Stimulated activated naive CD8-positive, alpha-beta T cell treated with anti-CD3 and anti-CD28 coated beads, Interleukin-15, amount 100 ng/mL, for 72 hours (primary cell): ENCODE measurements around the gene EEFSEC.

ENCODE experiments used
- ATAC-seq: fragments of 150-1000 bp; cut with Tn5 transposase; 2 replicates; pipeline ENCODE4 v1.10.0; 2021; ENCODE audit warnings: mild to moderate bottlenecking, moderate library complexity
- DNase-seq, 2 donors: peaks; one replicate each; pipeline ENCODE4 v3.0.0; 2021 to 2022
- H3K27ac Mint-ChIP-seq, 2 donors: one replicate each; pipeline ENCODE4 v1.8.0; 2022; ENCODE audit warnings: mild to moderate bottlenecking in 2 of 2, mixed read lengths in 2 of 2, moderate library complexity in 2 of 2
- H3K27me3 Mint-ChIP-seq: one replicate; pipeline ENCODE4 v1.8.0; 2022; ENCODE audit warnings: mixed read lengths
- H3K4me1 Mint-ChIP-seq: one replicate; pipeline ENCODE4 v1.8.0; 2022; ENCODE audit warnings: mild to moderate bottlenecking, mixed read lengths
- H3K4me3 Mint-ChIP-seq, 2 donors: one replicate each; pipeline ENCODE4 v1.8.0; 2022; ENCODE audit warnings: mild to moderate bottlenecking in 2 of 2, mixed read lengths in 2 of 2, moderate library complexity in 1 of 2
- H3K9me3 Mint-ChIP-seq, 2 donors: one replicate each; pipeline ENCODE4 v1.8.0; 2022; ENCODE audit warnings: mixed read lengths in 2 of 2

EEFSEC gene

GRCh38 chr3:128273841-128274573, 120.7 kb downstream of the EEFSEC start:
- H3K27ac Mint-ChIP-seq: peak overlapping the region in 1 of 2 donors; percentile 52
- peaks cover 25% of the 10 kb centered on the region for H3K4me1 Mint-ChIP-seq
- no peak overlapping the region for H3K4me3 Mint-ChIP-seq
- peak; percentile 80 for ATAC-seq
- no peaks in the 10 kb centered on the region for H3K27me3 Mint-ChIP-seq
- H3K9me3 Mint-ChIP-seq: no peaks in the 10 kb centered on the region
- DNase-seq: no peak

- no peak overlapping the region for H3K4me3 Mint-ChIP-seq
- H3K27ac Mint-ChIP-seq: peak overlapping the region in 1 of 2 donors; percentile 72
- no peak for ATAC-seq
Measured at GRCh38 chr3:128274837-128275236, 121.6 kb downstream of the EEFSEC start.

GRCh38 chr3:128275316-128276145, 122.2 kb downstream of the EEFSEC start:
- H3K27ac Mint-ChIP-seq: peak overlapping the region; percentile 44 to 72
- ATAC-seq: no peak

More at GRCh38 chr3:128274837-128275236, 121.6 kb downstream of the EEFSEC start:
- no peaks in the 10 kb centered on the region for H3K9me3 Mint-ChIP-seq
- H3K27me3 Mint-ChIP-seq: no peaks in the 10 kb centered on the region
- peaks cover 25% of the 10 kb centered on the region for H3K4me1 Mint-ChIP-seq
- DNase-seq: no peak

GRCh38 chr3:128276146-128276435, 122.8 kb downstream of the EEFSEC start:
- Mint-ChIP-seq H3K9me3 (no peaks in the 10 kb centered on the region), H3K4me3 (no peak overlapping the region), H3K27ac (no peak overlapping the region), H3K4me1 (peaks cover 20% of the 10 kb centered on the region), H3K27me3 (no peaks in the 10 kb centered on the region)
- DNase-seq: no peak
- ATAC-seq: no peak

More at GRCh38 chr3:128275316-128276145, 122.2 kb downstream of the EEFSEC start:
- Mint-ChIP-seq H3K9me3 (no peaks in the 10 kb centered on the region), H3K4me1 (peaks cover 24% of the 10 kb centered on the region), H3K4me3 (no peak overlapping the region), H3K27me3 (no peaks in the 10 kb centered on the region)
- no peak for DNase-seq

- H3K4me1 Mint-ChIP-seq: peaks cover 20% of the 10 kb centered on the region
- H3K27ac Mint-ChIP-seq: peak overlapping the region in 1 of 2 donors; percentile 68
- H3K4me3 Mint-ChIP-seq: no peak overlapping the region
- DNase-seq: no peak
- ATAC-seq: no peak
- no peaks in the 10 kb centered on the region for H3K9me3 Mint-ChIP-seq
- H3K27me3 Mint-ChIP-seq: no peaks in the 10 kb centered on the region
Measured at GRCh38 chr3:128276577-128277183, 123.4 kb downstream of the EEFSEC start.

- no peak overlapping the region for H3K4me3 Mint-ChIP-seq
- DNase-seq (no peak), ATAC-seq (no peak)
- no peaks in the 10 kb centered on the region for H3K27me3 Mint-ChIP-seq
- H3K9me3 Mint-ChIP-seq: no peaks in the 10 kb centered on the region
- peaks cover 20% of the 10 kb centered on the region for H3K4me1 Mint-ChIP-seq
- peak overlapping the region in 1 of 2 donors; percentile 36 for H3K27ac Mint-ChIP-seq
Measured at GRCh38 chr3:128277378-128278069, 124.2 kb downstream of the EEFSEC start.

- ATAC-seq (no peak), DNase-seq (no peak)
- Mint-ChIP-seq H3K9me3 (no peaks in the 10 kb centered on the region), H3K27me3 (no peaks in the 10 kb centered on the region), H3K4me3 (no peak overlapping the region), H3K4me1 (peaks cover 20% of the 10 kb centered on the region), H3K27ac (no peak overlapping the region)
Measured at GRCh38 chr3:128278130-128278529, 124.8 kb downstream of the EEFSEC start.

- ATAC-seq: no peak
- no peak for DNase-seq
- Mint-ChIP-seq H3K9me3 (no peaks in the 10 kb centered on the region), H3K4me1 (peaks cover 19% of the 10 kb centered on the region), H3K27ac (peak overlapping the region in 1 of 2 donors; percentile 49), H3K4me3 (no peak overlapping the region), H3K27me3 (no peaks in the 10 kb centered on the region)
Measured at GRCh38 chr3:128278761-128279600, 125.7 kb downstream of the EEFSEC start.

GRCh38 chr3:128279601-128279880, 126.3 kb downstream of the EEFSEC start:
- Mint-ChIP-seq H3K4me3 (no peak overlapping the region), H3K27ac (peak overlapping the region in 1 of 2 donors; percentile 4), H3K27me3 (no peaks in the 10 kb centered on the region), H3K9me3 (no peaks in the 10 kb centered on the region), H3K4me1 (peaks cover 13% of the 10 kb centered on the region)
- ATAC-seq: no peak
- DNase-seq: no peak

GRCh38 chr3:128280481-128281052, 127.3 kb downstream of the EEFSEC start:
- Mint-ChIP-seq H3K4me3 (no peak overlapping the region), H3K4me1 (peaks cover 4% of the 10 kb centered on the region), H3K27ac (no peak overlapping the region), H3K27me3 (no peaks in the 10 kb centered on the region), H3K9me3 (no peaks in the 10 kb centered on the region)
- DNase-seq: no peak
- ATAC-seq: no peak

- peak overlapping the region in 1 of 2 donors; percentile 57 for H3K27ac Mint-ChIP-seq
- no peak overlapping the region for H3K4me3 Mint-ChIP-seq
- ATAC-seq: no peak
- H3K27me3 Mint-ChIP-seq: no peaks in the 10 kb centered on the region
- peaks cover 4% of the 10 kb centered on the region for H3K4me1 Mint-ChIP-seq
- no peaks in the 10 kb centered on the region for H3K9me3 Mint-ChIP-seq
- no peak for DNase-seq
Measured at GRCh38 chr3:128281056-128281455, 127.8 kb downstream of the EEFSEC start.

GRCh38 chr3:128281461-128282367, 128.4 kb downstream of the EEFSEC start:
- no peaks in the 10 kb centered on the region for H3K9me3 Mint-ChIP-seq
- H3K4me3 Mint-ChIP-seq: no peak overlapping the region
- peak overlapping the region; percentile 57 to 92 for H3K27ac Mint-ChIP-seq
- ATAC-seq: no peak
- no peaks in the 10 kb centered on the region for H3K27me3 Mint-ChIP-seq
- DNase-seq: no peak
- peaks cover 4% of the 10 kb centered on the region for H3K4me1 Mint-ChIP-seq

GRCh38 chr3:128282380-128283196, 129.3 kb downstream of the EEFSEC start:
- peak overlapping the region in 1 of 2 donors; percentile 92 for H3K27ac Mint-ChIP-seq
- no peak overlapping the region for H3K4me3 Mint-ChIP-seq
- H3K27me3 Mint-ChIP-seq: no peaks in the 10 kb centered on the region
- H3K9me3 Mint-ChIP-seq: no peaks in the 10 kb centered on the region
- ATAC-seq: no peak
- no peak for DNase-seq
- H3K4me1 Mint-ChIP-seq: peaks cover 11% of the 10 kb centered on the region
